T-helper 1 cell treated with Interleukin-12 subunit alpha and Interleukin-12 subunit beta and Interleukin-4 antibody, amounts not matched to agents 30 ng/mL and 1 ng/mL, for 36 hours (primary cell): Measurements from ENCODE around the gene ZNF677. TPM values are rescaled to one million over a fixed set of nuclear protein-coding genes. Genes with fewer than 3 reads are reported as not detected.
"Not testable (repeated sequence)": the region's sequence is repeated elsewhere in the genome, so short reads cannot be mapped to it uniquely, and the experiment has no call there.

Experiments
- intact Hi-C: fragments of 100-400 bp; cut with micrococcal nuclease; formaldehyde crosslinking; loops from one replicate; pipeline ENCODE4 v1.15.1; 2024
- total RNA-seq: library from RNA; stranded (reverse); gene quantifications from 2 replicates; pipeline ENCODE4 v1.2.3, GENCODE V29; 2022

The ZNF677 gene
- total RNA-seq, result 2.5 and 3.2 TPM in 2 replicates

DNA sequence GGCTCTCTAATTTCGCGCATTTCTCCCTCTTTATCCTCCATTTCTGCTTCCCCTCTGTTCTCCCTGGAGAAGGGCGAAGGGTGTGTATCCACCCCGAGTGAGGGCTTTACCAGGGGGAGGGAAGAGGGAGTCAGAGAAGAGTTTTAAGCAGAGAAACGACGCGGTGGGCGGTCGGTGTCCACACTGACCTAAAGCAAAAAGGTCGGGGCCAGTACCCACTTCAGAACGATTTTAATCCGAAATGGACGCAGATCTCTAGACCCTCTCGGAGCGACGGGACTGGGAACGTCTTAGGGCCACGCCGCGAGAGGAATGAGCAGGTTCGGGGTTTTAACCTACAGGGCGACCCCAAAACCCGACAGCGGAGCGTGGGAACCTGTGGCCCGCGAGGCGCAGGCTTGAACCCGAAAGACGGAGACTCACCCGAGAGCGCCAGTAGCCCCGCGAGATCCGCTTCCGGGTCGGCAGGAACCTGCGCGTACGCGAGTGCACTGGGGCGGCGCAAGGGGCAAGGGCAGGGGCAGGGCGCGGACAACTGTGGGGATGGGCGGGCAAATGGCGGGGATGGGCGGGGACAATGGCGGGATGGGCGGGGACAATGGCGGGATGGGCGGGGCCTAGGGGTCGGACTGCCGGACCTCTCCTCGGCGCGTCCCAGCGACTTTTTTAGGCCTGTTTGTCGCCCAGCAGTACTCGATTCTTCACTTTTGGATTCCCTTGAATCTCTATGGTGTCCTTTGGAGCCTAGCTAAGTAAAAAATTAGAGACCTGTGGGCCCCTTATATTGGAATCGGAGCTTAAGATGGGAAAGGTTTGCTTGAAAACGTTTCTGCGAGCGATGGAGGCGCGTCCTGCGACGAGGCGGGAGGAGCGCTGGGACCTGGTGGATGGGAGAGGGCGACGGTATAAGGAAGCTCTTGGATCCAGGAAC lies at the start of gene ZNF677:
TSS of gene ZNF677 (minus strand) at position 463 of the 931 bp plus-strand sequence. CDS start 3,323 bp downstream, outside the sequence.
- intact Hi-C loops, result loop anchor here (1.0 kb wide), 1 partner anchor 59 kb away; no protein-coding TSS in a partner anchor

DNA sequence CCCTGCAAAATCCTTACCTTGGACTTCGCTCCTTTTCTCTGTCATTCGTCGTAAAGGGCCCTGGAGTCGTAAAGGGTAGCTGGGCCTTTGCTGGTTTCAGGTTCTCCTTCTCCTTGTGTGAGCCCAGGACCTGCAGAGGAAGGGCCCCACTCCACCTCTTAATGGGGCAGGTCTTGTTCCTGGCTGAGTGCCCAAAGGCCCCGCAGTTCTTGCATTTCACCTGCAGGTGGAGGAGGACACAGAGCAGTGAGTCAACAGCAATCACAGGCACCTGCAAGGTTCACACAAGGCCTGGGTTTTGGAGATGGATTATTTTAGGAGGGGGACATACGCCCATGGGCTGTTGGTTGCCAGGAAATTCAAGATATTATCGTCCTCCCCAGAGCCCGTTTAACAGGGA lies 46.7 kb upstream of the ZNF677 start:
- intact Hi-C loops, result not testable (repeated sequence)

DNA sequence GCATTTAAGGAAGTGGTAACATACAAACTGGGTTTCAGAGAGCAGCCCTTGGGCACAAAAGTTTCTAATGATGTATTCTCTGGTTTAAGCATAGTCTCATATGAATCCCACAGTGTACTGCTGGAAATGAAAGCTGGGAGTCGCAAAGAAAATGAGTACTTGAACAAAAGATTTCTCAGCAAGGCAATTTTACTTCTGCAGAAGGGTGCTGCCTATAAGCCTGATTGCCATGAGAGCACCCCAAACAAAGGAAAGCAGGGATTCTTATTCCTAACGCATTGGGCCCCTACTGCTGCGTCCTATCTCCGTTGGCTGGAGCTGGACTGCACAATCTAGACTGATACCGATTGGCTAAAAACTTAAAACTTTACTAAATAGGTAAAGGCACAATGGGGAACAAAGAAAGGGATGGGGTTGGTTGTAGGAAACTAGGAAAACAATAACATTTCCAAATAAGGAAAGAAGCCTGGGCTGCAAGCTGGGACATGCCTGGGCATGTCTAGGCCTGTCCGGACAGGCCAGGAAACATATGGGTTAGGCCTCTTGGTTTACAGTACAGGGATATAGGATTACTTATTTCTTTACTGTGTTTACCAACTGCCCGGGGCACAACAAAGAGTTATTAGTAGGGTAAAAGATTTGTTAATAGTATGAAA lies 40.2 kb upstream of the ZNF677 start:
- intact Hi-C loops, result no loop called here

DNA sequence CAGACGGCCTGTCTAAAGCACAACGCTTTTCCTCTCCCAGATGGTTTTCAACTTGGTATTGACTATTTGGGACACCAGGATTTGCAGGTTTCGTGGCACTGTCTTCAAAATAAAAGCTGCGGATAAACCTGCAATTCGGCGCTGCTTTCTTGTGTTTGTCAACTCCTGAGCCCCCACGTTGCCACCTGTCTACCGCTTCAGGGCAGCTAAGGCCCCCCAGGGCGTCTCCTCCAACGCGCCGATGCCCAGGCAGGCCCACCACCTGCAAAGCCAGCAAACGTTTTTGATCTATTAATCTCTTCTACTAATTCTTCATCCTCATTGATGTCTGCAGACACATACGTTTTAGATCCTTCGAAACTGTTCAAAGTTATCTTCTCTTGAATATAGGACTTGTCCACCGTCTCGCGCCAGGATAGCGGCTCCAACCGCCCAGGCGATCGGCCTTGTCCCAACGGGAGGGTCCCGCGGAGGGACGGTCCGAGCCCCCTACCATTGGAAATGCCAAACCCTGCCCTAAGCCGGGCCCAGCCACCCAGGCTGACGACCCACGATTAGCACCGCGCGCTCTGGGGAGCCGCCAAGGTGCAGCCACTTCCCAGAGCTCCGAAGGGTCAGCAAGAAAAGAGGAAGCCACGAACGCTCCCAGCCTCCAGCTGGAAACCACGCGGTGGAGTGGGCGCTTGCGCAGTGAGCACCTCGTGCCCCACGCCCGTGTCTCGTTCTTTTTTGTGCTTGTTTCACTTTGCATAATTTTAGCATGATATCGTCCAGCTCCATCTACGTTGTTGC lies 36.3 kb upstream of the ZNF677 start:
- intact Hi-C loops, result no loop called here

DNA sequence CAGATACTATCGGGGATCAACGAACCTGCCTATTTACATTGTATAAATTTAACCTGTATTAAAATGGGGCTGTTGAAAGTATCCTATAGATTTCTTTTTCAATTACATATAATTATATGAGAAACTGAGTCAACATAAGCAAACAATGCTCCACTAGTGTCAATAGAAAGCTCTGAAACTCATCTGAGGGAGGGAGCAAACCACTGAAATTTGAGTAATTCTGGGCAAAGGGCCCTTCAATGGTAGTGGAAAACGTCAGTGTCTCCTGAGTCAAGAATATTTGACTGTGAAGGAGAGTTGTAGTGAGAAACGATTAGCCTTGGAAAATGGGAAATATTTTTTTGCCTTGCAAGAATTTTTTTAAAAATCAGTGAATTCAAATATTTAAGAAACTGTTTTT lies 30.4 kb upstream of the ZNF677 start:
- intact Hi-C loops, result no loop called here

DNA sequence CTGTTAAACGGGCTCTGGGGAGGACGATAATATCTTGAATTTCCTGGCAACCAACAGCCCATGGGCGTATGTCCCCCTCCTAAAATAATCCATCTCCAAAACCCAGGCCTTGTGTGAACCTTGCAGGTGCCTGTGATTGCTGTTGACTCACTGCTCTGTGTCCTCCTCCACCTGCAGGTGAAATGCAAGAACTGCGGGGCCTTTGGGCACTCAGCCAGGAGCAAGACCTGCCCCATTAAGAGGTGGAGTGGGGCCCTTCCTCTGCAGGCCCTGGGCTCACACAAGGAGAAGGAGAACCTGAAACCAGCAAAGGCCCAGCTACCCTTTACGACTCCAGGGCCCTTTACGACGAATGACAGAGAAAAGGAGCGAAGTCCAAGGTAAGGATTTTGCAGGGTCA lies 27.3 kb upstream of the ZNF677 start:
- intact Hi-C loops, result not testable (repeated sequence)

DNA sequence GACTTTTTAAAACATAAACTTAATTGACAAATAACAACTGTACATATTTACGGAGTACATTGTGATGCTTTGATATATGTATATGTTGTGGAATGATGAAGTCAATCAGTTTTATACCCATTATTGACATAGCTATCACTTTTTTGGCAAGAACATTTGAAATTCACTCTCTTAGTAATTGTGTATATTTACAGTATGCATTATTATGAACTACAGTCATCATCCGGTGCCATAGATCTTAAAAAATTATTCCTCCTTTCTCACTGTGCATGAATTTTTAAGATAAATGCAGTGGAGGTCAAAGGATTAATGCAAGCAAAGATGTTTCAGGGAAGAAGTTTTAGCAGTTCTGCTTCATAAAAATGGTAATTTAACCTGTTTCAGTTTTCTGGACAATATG lies 20.8 kb upstream of the ZNF677 start:
- intact Hi-C loops, result no loop called here

DNA sequence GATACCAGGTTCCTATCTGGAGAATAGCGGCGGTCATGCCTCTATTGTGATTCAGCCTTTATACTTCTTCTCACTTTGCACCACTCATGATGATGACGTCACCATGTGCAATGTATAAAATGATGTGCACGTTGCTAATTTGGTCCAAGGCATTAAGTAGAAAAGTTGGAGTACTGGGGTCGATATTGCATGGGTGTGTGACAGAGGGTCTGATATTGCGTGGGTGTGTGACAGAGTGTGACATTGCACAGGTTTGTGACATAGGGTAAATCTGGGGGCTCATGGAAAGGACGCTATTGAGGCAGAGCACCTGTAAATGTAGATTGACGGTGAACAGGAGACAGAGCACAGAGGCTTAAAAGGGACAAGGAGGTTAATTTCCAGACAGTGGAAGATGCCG lies 17.4 kb upstream of the ZNF677 start:
- intact Hi-C loops, result no loop called here

DNA sequence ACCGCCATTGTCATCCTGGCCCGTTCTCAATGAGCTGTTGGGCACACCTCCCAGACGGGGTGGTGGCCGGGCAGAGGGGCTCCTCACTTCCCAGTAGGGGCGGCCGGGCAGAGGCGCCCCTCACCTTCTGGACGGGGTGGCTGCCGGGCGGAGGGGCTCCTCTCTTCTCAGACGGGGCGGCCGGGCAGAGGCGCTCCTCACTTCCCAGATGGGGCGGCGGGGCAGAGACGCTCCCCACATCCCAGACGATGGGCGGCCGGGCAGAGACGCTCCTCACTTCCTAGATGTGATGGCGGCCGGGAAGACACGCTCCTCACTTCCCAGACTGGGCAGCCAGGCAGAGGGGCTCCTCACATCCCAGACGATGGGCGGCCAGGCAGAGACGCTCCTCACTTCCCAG lies 15.2 kb upstream of the ZNF677 start:
- intact Hi-C loops, result not testable (repeated sequence)

DNA sequence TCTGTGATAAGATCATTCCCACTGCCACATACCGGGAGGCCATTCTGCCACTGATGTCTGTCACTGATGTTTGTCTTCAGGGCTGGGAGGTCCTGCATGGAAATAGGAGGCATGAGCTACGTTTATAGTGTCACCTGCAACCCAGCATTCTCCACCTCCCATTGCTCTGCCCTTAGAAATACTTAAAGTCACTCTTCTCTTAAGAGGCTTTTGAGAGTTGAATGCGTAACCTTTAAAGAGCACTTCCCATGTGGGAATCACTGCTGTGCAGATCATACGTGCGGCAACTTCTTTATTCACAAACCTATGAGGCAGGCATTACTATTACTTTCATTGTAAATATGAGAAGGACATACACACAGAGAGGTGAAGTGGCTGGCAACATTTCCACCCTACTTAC lies 12.9 kb upstream of the ZNF677 start, which contains the start of gene VN1R4:
TSS of gene VN1R4 (minus strand) at position 101 of the 400 bp plus-strand sequence. CDS start at position 43, 58 bp downstream.
- intact Hi-C loops, result not testable (repeated sequence)

DNA sequence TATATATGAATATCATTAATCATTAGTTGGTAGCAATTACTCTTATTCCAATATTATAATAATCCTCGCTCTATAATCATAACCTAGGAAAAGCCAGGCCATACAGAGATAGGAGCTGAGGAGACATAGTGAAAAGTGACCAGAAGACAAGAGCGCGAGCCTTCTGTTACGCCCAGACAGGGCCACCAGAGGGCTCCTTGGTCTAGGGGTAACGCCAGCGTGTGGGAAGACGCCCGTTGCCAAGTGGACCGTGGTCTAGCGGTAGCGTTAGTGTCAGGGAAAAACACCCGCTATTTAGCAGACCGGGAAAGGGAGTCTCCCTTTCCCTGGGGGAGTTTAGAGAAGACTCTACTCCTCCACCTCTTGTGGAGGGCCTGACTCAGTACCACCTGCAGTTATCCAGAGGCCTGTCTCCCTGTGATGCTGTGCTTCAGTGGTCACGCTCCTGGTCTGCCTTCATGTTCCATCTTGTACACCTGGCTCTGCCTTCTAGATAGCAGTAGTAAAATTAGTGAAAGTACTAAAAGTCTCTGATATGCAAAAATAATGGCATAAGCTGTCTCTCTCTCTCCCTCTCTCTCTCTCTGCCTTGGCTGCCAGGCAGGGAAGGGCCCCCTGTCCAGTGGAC lies 3.2 kb upstream of the ZNF677 start, which contains the start of gene VN1R2:
TSS of gene VN1R2 (plus strand) at position 578 of the 628 bp plus-strand sequence. CDS start 84 bp downstream, outside the sequence.
- intact Hi-C loops, result not testable (repeated sequence)

DNA sequence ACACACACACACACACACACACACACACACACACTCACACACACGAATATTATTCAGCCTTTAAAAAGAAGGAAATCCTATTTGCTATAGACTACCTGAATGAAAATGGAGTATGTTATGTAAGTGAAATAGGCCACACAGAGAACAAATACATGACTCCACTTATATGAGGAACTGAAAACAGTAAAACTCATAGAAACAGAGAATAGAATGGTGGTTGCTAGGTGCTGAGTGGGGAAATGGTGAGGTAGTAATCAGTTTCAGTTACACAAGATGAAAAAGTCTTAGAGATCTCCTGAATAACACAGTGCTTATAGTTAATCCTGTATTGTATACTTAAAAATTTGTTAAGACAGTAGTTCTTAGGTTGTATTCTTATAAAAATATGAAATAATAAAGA lies 8.2 kb downstream of the ZNF677 start:
- intact Hi-C loops, result no loop called here

DNA sequence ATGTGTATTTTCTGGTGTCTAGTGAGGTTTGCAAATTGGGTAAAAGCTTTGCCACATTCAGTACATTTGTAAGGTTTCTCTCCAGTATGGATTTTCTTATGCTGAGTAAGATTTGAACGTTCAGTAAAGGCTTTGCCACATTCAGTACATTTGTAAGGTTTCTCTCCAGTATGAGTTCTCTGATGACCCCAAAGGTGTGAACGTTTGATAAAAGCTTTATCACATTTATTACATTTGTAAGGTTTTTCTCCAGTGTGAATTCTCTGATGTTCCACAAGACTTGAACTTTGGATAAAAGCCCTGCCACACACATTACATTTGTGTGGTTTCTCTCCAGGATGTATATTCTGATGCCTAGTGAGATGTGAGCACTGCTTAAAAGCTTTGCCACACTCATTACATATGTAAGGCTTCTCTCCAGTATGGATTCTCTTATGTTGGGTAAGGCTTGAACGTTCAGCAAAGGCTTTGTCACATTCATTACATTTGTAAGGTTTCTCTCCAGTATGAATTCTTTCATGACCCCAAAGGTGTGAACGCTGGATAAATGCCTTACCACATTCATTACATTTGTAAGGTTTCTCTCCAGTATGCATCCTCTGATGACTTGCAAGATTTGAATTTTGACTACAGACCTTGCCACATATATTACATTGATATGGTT lies 17.4 kb downstream of the ZNF677 start:
- intact Hi-C loops, result no loop called here

DNA sequence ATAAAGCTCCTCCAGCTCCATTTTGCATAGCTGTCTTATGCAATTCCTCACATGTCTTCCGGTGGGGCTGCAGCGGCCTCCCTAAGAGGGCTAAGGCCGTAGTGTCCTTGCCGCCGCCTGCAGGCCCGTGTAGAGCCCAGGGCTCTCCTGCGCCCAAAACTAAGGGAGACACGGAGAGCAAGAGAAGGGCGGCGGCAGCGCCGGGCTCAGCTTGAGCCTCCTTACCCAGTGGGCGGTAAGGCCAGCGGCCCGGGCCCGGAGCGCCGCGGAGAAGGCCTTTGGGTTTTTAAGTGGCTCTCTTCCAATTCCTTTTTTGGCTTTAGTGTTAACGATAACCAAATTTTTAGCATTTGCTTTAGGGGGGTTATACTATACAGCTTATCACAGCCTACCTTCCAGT lies 30.1 kb downstream of the ZNF677 start:
- intact Hi-C loops, result no loop called here

DNA sequence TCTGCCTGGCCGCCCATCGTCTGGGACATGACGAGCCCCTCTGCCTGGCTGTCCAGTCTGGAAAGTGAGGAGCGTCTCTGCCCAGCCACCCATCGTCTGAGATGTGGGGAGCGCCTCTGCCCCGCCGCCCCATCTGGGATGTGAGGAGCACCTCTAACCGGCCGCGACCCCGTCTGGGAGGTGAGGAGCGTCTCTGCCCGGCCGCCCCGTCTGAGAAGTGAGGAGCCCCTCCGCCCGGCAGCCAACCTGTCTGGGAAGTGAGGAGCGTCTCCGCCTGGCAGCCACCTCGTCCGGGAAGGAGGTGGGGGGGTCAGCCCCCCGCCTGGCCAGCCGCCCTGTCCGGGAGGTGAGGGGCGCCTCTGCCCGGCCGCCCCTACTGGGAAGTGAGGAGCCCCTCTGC lies 32.0 kb downstream of the ZNF677 start:
- intact Hi-C loops, result not testable (repeated sequence)

DNA sequence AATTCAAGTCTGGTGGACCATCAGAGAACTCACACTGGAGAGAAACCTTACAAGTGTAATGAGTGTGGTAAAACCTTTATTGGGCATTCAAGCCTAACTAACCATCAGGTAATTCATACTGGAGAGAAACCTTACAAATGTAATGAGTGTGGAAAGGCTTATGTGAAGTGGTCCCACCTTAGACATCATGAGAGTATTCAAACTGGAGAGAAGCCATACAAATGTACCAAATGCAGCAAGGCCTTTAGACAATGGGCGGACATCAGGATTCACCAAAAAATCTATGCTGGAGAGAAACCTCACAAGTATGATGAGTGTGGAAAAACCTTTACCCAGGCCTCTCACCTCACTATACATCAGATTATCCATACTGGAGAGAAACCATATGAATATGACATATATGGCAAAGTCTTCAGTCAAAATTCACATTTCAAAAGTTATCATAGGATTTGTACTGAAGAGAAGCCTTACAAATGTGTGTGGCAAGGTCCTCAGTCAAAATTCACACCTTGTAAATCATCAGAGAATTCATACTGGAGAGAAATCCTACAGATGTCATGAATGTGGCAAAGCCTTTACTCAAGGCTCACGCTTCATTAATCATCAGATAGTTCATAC lies 41.9 kb downstream of the ZNF677 start:
- intact Hi-C loops, result no loop called here

DNA sequence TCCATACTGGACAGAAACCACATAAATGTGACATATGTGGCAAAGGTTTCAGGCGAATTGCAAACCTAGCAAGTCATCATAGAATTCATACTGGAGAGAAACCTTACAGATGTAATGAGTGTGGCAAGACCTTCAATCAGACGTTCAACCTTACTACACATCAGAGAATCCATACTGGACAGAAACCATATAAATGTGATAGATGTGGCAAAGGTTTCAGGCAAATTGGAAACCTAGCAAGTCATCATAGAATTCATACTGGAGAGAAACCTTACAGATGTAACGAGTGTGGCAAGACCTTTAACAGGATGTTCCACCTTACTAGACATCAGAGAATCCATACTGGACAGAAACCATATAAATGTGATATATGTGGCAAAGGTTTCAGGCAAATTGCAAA lies 43.1 kb downstream of the ZNF677 start:
- intact Hi-C loops, result not testable (repeated sequence)

DNA sequence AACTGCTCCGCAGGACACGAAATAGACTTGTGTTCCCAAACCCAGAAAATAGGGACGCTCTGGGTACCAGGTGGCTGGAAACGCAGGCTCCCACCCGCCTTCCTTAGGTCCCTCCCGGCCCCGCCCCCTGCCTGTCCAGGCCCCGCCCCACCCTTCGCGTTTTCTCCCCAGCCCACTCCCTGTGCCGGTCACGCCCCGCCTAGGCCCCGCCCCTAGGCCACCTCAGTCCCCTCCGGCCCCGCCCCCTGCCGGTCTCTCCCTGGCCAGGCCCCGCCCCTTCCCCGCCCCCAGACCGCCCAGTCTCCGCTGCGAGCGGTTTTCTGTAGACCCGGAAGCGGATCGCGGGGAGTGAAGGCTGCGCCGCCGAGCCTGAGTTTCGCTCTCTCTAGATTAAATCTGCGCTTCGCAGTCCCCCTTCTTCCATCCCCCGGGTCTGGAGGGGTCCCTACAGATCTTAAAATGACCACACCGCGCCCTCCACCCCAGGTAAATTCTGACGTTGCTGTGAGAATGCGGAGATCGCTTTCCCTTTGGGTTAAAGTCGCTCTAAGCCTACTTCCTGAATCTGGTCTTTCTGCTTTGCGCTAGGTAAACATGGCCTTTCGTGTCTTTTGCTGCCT lies 57.8 kb downstream of the ZNF677 start:
- intact Hi-C loops, result loop anchor here (1.0 to 10.0 kb wide), 13 partner anchors 39 to 1622 kb away; partner anchors contain the start of genes MYADM, PRPF31, TFPT and ZNF175

DNA sequence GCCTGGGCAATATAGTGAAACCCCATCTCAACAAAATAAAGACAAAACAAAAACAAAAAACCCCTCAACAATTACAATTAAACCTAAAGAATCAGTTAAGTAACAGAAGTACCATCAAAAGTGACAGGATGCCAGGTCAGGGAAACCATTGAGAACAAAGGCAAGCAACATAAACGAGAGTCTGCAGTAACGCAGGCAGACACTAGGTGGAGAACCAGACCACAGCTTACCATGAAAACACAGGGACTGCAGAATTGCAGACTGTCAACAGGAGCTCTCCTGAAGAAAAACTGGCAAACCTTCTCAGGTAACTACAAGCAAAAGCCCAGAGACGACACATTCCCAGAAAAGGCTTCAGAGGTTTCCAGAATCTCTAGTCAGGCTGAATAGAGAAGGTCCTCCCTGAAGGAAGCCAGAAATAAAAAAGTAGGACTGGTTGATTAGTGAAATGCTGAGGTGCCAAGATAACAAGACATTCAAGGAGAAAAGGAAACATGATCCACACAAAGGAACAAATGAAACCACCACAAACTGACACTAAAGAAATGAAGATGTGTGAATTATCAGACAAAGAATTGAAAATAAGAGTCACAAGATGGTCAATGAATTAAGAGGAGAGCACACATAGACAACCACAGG lies 59.3 kb downstream of the ZNF677 start:
- intact Hi-C loops, result loop anchor here (1.0 to 10.0 kb wide), 11 partner anchors 59 to 1621 kb away; partner anchors contain the start of genes MYADM, PRPF31, TFPT and ZNF175
